VCaP (cell line): Measurements from ENCODE around the gene SEMA6B.

Experiments
- H3K27ac ChIP-seq: fragments of 450-650 bp; 2 replicates; pipeline ENCODE4 v1.5.1; 2017
- TF ChIP-seq, protein P1 (sequence below): fragments of 450-650 bp; conservative IDR thresholded peaks from 2 replicates; pipeline ENCODE4 v1.5.1; 2017; ENCODE audit warnings: mild to moderate bottlenecking, moderate library complexity

Gene SEMA6B

DNA sequence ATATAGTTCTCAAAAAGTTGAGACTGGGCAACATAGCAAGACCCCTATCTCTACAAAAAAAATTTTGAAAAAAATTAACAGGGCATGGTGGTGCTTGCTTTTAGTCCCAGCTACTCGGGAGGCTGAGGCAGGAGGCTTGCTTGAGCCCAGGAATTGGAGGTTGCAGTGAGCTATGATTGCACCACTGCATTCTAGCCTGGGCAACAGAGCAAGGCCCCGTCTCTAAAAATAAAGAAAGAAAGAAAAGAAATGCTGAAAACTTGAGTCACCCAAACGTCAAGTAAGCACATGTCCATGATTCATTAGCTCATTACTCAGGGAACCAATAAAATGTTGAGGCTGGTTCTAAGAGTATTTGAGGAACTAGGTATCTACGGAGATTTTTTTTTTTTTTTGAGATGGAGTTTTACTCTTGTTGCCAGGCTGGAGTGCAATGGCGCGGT is 33.9 kb upstream of the SEMA6B start:
- TF ChIP-seq, protein P1, sequence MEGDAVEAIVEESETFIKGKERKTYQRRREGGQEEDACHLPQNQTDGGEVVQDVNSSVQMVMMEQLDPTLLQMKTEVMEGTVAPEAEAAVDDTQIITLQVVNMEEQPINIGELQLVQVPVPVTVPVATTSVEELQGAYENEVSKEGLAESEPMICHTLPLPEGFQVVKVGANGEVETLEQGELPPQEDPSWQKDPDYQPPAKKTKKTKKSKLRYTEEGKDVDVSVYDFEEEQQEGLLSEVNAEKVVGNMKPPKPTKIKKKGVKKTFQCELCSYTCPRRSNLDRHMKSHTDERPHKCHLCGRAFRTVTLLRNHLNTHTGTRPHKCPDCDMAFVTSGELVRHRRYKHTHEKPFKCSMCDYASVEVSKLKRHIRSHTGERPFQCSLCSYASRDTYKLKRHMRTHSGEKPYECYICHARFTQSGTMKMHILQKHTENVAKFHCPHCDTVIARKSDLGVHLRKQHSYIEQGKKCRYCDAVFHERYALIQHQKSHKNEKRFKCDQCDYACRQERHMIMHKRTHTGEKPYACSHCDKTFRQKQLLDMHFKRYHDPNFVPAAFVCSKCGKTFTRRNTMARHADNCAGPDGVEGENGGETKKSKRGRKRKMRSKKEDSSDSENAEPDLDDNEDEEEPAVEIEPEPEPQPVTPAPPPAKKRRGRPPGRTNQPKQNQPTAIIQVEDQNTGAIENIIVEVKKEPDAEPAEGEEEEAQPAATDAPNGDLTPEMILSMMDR = no peak
- no peak overlapping the region for H3K27ac ChIP-seq

DNA sequence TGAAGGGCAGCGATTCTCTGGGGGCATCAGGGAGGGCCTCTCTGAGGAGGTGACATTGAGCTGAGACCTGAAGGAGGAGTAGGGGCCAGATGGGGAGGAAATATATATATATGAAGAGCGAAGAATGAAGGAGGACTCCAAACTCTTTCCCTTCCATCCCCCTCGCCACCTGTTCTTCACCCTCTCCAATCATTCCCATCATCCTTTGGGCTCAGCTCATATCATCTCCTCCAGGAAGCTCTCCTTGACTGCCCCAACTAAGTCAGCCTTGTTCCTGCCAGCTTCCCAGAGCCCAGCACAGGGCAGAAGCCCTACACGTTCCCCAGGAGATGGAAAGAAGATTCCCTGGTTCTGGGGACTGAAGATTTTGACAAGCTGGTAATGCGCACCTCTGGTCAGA is 33.0 kb upstream of the SEMA6B start:
- TF ChIP-seq, protein P1 = no peak
- no peak overlapping the region for H3K27ac ChIP-seq

DNA sequence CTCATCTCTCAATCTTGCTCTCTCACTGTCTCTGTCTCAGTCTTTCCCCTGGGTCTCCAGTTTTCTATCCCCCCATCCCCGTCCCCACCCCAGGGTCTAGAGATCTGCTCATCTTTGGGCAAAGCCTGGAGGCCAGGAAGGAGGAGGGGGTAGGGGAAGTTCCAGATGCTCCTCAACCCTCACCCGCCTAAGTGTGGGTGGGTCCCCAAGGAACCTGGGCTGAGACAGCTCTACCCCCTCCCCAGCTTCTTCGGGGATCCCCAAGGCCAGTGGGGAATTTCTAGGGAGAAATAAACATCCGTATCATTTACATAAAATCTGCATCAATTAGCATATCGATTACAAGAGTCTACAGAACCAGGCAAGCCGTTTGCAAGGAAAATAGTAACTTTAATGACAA is 31.8 kb upstream of the SEMA6B start:
- H3K27ac ChIP-seq = no peak overlapping the region
- TF ChIP-seq, protein P1 = no peak

DNA sequence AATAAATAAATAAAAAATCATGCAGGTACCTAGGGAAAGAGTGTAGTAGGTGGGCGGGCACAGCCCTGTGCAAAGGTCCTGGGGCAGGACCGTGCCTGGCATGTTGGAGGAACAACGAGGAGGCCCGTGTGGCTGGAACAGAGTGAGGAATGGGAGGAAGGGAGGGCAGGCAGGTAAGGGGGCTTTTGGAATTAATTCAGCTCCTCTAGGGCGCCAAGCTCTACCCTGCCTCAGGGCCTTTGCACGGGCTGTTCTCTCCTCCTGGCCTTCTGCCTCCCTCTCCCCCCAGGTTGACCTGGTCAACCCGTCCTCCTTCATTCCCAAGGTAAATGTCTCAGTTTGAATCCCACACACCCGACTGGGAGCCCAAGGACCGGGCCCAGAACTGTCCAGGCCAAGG is 31.1 kb upstream of the SEMA6B start:
- no peak overlapping the region for H3K27ac ChIP-seq
- TF ChIP-seq, protein P1 = no peak

DNA sequence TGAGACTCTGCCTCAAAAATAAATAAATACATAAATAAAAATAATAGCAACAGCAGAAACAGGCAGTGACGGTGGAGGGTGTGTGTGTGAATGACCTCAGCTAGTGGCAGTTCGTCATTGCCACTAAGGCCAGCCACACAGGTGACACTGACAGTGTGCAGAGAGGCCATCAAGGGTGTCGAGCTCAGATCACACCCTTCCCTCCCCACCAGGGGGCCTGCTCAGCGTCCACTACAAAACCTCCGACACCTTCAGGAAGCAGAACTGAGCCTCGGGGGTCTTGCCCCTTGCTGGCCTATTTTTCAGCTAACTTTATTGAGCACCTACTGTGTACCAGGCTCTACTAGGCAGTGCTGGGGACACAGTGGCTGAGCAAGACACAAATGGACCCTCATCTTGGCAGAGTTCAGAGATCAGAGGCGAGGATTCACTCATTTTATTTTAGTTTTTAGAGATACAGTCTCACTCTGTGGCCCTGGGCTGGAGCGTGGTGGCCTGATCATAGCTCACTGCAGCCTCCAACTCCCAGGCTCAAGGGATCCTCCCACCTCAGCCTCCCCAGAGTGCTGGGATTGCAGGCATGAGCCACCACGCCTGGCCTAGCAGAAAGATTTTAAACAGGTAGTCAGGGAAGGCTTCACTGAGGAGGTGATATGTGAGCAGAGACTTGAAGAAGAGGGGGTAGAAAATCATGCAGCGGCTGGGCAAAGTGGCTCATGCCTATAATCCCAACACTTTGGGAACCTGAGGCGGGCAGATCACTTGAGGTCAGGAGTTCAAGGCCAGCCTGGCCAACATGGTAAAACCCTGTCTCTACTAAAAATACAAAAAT is 30.3 kb upstream of the SEMA6B start:
- TF ChIP-seq, protein P1 = peak; percentile 48

DNA sequence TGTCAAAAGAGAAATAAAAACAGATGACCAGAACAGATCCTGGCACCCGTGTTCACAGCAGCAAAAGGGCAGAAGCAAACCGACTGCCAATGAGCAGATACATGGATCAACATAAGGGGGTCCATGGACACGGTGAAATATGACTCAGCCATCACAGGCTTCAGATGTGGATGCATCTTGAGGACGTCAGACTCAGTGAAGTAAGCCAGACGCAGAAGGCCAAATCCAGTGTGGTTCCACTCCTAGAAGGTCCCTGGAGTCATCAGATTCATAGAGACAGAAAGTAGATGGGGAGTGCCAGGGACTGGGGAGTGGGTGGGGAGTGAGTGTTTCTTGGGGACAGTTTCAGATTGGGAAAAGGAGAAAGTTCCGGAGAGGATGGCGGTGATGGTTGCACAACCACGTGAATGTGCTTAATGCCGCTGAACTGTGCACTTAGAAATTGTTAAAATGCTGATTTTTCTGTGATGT is 28.8 kb upstream of the SEMA6B start:
- H3K27ac ChIP-seq = no peak overlapping the region
- TF ChIP-seq, protein P1 = no peak

More for the DNA sequence above, 30.3 kb upstream of the SEMA6B start:
- no peak overlapping the region for H3K27ac ChIP-seq

DNA sequence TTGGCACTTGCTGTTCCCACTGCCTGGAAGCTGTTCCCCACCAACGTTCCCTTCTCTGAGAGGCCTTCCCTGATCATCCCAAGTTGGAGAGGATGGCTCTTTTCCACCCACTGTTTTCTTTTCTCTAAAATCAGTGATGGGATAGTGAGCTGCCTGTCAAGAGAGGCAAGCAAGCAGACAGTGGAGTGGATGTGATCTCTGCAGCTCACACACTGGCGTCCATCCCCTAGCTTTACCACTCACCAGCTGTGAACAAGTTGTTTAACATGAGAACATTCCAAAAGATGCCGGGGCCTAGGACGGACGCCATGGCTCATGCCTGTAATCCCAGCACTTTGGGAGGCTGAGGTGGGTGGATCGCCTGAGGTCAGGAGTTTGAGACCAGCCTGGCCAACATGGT is 28.0 kb upstream of the SEMA6B start:
- TF ChIP-seq, protein P1 = no peak
- no peak overlapping the region for H3K27ac ChIP-seq
